OCI-LY1 (cell line): ENCODE measurements around the gene MYLK4.

Experiments used
- H2AFZ ChIP-seq: fragments of 200-600 bp; sonication (generic), shearing (Covaris generic); 2 replicates; pipeline ENCODE4 v1.6.0; 2014; ENCODE audit warnings: antibody characterized with exemption, mild to moderate bottlenecking, low read length
- H3F3A ChIP-seq: fragments of 200-600 bp; sonication (generic), shearing (Covaris generic); 2 replicates; pipeline ENCODE4 v1.6.0; 2014; ENCODE audit warnings: mild to moderate bottlenecking, antibody characterized with exemption, low read length, moderate library complexity; ENCODE audit not compliant: insufficient read depth
- H3K27ac ChIP-seq: fragments of 200-600 bp; sonication (generic); 2 replicates; pipeline ENCODE4 v1.5.1; 2014; ENCODE audit warnings: low read length, mixed run types, mild to moderate bottlenecking, low read depth; ENCODE audit not compliant: poor library complexity, severe bottlenecking
- H3K27me3 ChIP-seq: fragments of 200-600 bp; sonication (generic); 2 replicates; pipeline ENCODE4 v1.6.0; 2014; ENCODE audit warnings: antibody characterized with exemption, mild to moderate bottlenecking, low read length, moderate library complexity; ENCODE audit not compliant: insufficient read depth
- H3K36me3 ChIP-seq: fragments of 200-600 bp; sonication (generic); 2 replicates; pipeline ENCODE4 v1.6.1; 2014; ENCODE audit warnings: mild to moderate bottlenecking, antibody characterized with exemption, low read length, moderate library complexity, mixed read lengths; ENCODE audit not compliant: insufficient read depth
- H3K4me1 ChIP-seq: fragments of 200-600 bp; sonication (generic); 2 replicates; pipeline ENCODE4 v1.5.1; 2014; ENCODE audit warnings: mild to moderate bottlenecking, low read length, moderate library complexity; ENCODE audit not compliant: insufficient read depth, severe bottlenecking
- H3K4me2 ChIP-seq: fragments of 200-600 bp; sonication (generic), shearing (Covaris generic); 2 replicates; pipeline ENCODE4 v1.6.1; 2014; ENCODE audit warnings: low read length
- H3K4me3 ChIP-seq: fragments of 200-600 bp; sonication (generic); 2 replicates; pipeline ENCODE4 v1.5.1; 2014; ENCODE audit warnings: low read length, low read depth, mild to moderate bottlenecking, mixed read lengths; ENCODE audit not compliant: poor library complexity, severe bottlenecking
- H3K79me2 ChIP-seq: fragments of 200-600 bp; shearing (Covaris generic); 2 replicates; pipeline ENCODE4 v1.6.1; 2016; ENCODE audit warnings: mixed run types, low read length, mixed read lengths; ENCODE audit not compliant: insufficient read depth
- H3K9ac ChIP-seq: fragments of 200-600 bp; sonication (generic), shearing (Covaris generic); 2 replicates; pipeline ENCODE4 v1.6.1; 2014; ENCODE audit warnings: mild to moderate bottlenecking, low read length, mixed read lengths
- H3K9me2 ChIP-seq: fragments of 200-600 bp; sonication (generic), shearing (Covaris generic); 2 replicates; pipeline ENCODE4 v1.6.1; 2014; ENCODE audit warnings: low read depth, mild to moderate bottlenecking, low read length, mixed read lengths
- H3K9me3 ChIP-seq: fragments of 200-600 bp; shearing (Covaris generic); 2 replicates; pipeline ENCODE4 v1.6.1; 2014; ENCODE audit warnings: low read length, mixed read lengths
- H4K20me1 ChIP-seq: fragments of 200-600 bp; sonication (generic), shearing (Covaris generic); 2 replicates; pipeline ENCODE4 v1.6.0; 2016; ENCODE audit warnings: mild to moderate bottlenecking, low read length; ENCODE audit not compliant: insufficient read depth
- CTCF ChIP-seq: fragments of 200-600 bp; sonication (generic), shearing (Covaris generic); IDR thresholded peaks from 2 replicates; pipeline ENCODE4 v1.5.1; 2017; ENCODE audit warnings: mild to moderate bottlenecking, antibody characterized with exemption, low read length, moderate library complexity, mixed read lengths
- EZH2 ChIP-seq: fragments of 200-600 bp; sonication (generic), shearing (Covaris generic); IDR thresholded peaks from 2 replicates; pipeline ENCODE4 v1.8.0; 2017; ENCODE audit warnings: borderline replicate concordance, mixed run types, mild to moderate bottlenecking, antibody characterized with exemption, low read length, moderate library complexity, mixed read lengths

MYLK4 gene

GRCh38 chr6:2780102-2780737 lies 29.5 kb upstream of the MYLK4 start:
- Histone ChIP-seq H3K27me3 (no peaks in the 10 kb centered on the region), H2AFZ (no peak overlapping the region), H3K79me2 (peaks cover 16% of the 10 kb centered on the region), H3K4me1 (no peaks in the 10 kb centered on the region), H3K9ac (no peak overlapping the region), H3K4me2 (no peak overlapping the region), H4K20me1 (no peaks in the 10 kb centered on the region), H3K4me3 (no peak overlapping the region), H3K36me3 (peaks cover 75% of the 10 kb centered on the region), H3F3A (no peaks in the 10 kb centered on the region), H3K9me2 (no peaks in the 10 kb centered on the region), H3K9me3 (no peaks in the 10 kb centered on the region), H3K27ac (no peak overlapping the region)
- TF ChIP-seq EZH2: no peak
- TF ChIP-seq CTCF: no peak

GRCh38 chr6:2777249-2777648 lies 26.5 kb upstream of the MYLK4 start:
- H3K4me3 ChIP-seq: no peak overlapping the region
- H4K20me1 ChIP-seq: no peaks in the 10 kb centered on the region
- no peaks in the 10 kb centered on the region for H3K4me1 ChIP-seq
- no peaks in the 10 kb centered on the region for H3K9me3 ChIP-seq
- H3K27ac ChIP-seq: no peak overlapping the region
- H3K79me2 ChIP-seq: peaks cover 29% of the 10 kb centered on the region
- H3K9ac ChIP-seq: no peak overlapping the region
- H3K4me2 ChIP-seq: no peak overlapping the region
- no peak for TF ChIP-seq CTCF
- no peak for TF ChIP-seq EZH2
- no peaks in the 10 kb centered on the region for H3K9me2 ChIP-seq
- no peaks in the 10 kb centered on the region for H3F3A ChIP-seq
- no peak overlapping the region for H2AFZ ChIP-seq
- no peaks in the 10 kb centered on the region for H3K27me3 ChIP-seq
- peaks cover 84% of the 10 kb centered on the region for H3K36me3 ChIP-seq

- Histone ChIP-seq H3K27ac (no peak overlapping the region), H3K4me1 (peaks cover 3% of the 10 kb centered on the region), H3K4me3 (no peak overlapping the region), H3K9ac (no peak overlapping the region), H3K27me3 (no peaks in the 10 kb centered on the region), H3K36me3 (peaks cover 84% of the 10 kb centered on the region), H3K9me3 (no peaks in the 10 kb centered on the region), H3K4me2 (no peak overlapping the region), H3F3A (no peaks in the 10 kb centered on the region), H3K9me2 (no peaks in the 10 kb centered on the region), H4K20me1 (no peaks in the 10 kb centered on the region), H2AFZ (no peak overlapping the region), H3K79me2 (peaks cover 45% of the 10 kb centered on the region)
- TF ChIP-seq CTCF (no peak), EZH2 (no peak)
Measured at GRCh38 chr6:2775003-2775402, 24.3 kb upstream of the MYLK4 start.
